Suprapubic skin (tissue), 4 donors: Measurements from ENCODE around the gene TBC1D4. TPM values are rescaled to one million over a fixed set of nuclear protein-coding genes. Genes with fewer than 3 reads are reported as not detected.

Source experiments
- DNase-seq, 2 donors: peaks; one replicate each; pipeline ENCODE4 v3.0.0-alpha.2; 2019; ENCODE audit warnings: low spot score in 2 of 2
- H3K27ac ChIP-seq: fragments of 200-600 bp; sonication (generic); one replicate; pipeline ENCODE4 v1.5.1; 2019
- H3K27me3 ChIP-seq: fragments of 200-600 bp; sonication (generic); one replicate; pipeline ENCODE4 v1.5.1; 2019
- H3K36me3 ChIP-seq: fragments of 200-600 bp; sonication (generic); one replicate; pipeline ENCODE4 v1.5.1; 2019
- H3K4me1 ChIP-seq: fragments of 200-600 bp; sonication (generic); one replicate; pipeline ENCODE4 v1.5.1; 2019
- H3K4me3 ChIP-seq: fragments of 200-600 bp; sonication (generic); one replicate; pipeline ENCODE4 v1.5.1; 2019; ENCODE audit warnings: mild to moderate bottlenecking
- H3K9me3 ChIP-seq: fragments of 200-600 bp; sonication (generic); one replicate; pipeline ENCODE4 v1.5.1; 2019
- CTCF ChIP-seq, 2 donors: fragments of 200-600 bp in 1 of 2; fragments of 450-650 bp in 1 of 2; sonication (generic) in 1 of 2; IDR thresholded peaks; one replicate each; pipeline ENCODE4 v1.5.1; 2016 to 2019; ENCODE audit warnings: antibody characterized with exemption in 2 of 2, mild to moderate bottlenecking in 1 of 2, moderate library complexity in 1 of 2
- EP300 ChIP-seq: sonication (generic); formaldehyde crosslinking; IDR thresholded peaks from one replicate; pipeline ENCODE4 v1.6.1; 2017; ENCODE audit warnings: antibody characterized with exemption
- POLR2A ChIP-seq, 2 donors: fragments of 450-650 bp; IDR thresholded peaks; one replicate each; pipeline ENCODE4 v1.6.1; 2017; ENCODE audit warnings: antibody characterized with exemption in 2 of 2, mild to moderate bottlenecking in 2 of 2, moderate library complexity in 2 of 2
- POLR2AphosphoS5 ChIP-seq, 3 donors: sonication (generic); formaldehyde crosslinking; IDR thresholded peaks; one replicate each; pipeline ENCODE4 v1.6.1; 2017; ENCODE audit warnings: antibody characterized with exemption in 3 of 3
- WGBS: methylation state at CpG from one replicate; pipeline ENCODE4 v1.1.5; 2018; 5-methylcytosine and 5-hydroxymethylcytosine counted together
- total RNA-seq, 4 donors: library from RNA; depleted of rRNA; stranded (reverse); fragments of >200 nt; gene quantifications; one replicate each; pipeline ENCODE4 v1.1.0, GENCODE V29; 2016

Gene TBC1D4
- total RNA-seq, 4 donors from 2014 or later: 54.3 to 110 (median 72.7) TPM

DNA sequence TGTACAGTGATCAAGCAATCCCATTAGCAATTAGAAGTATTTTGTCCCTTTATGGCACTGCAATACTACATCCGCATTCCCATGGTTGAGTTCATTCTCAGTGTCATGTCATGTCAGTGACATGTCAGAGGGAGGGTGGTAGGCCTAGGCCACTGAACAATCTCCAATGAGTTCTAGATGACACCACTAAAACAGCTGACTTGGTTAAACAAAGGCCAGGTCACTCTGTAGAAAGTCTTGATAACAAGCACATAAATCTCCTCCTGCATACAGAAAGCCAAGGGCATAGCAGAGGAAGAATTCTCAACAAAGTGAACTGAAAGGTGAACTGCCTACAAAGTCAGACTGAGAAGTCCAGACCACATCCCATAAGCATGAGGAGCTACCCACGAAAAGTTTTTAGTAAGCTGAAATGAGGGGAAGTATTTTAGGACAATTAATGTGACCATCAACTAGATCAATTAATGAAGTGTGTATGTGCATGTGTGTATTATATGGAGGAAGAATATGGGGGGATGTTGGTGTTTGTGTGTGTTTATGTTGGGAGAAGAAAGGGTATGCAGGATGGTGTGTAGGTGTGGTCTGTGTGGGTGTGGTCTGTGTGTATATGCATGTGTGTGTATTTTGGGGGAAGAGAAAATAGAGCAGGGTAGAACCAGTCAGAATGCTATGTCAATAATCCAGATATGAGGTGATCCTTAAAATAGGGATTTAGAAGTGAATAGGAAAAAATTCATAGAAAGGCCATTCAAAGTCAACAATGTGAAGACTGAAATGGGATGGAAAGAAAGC, 67.7 kb downstream of the TBC1D4 start:
- 91% methylated on average over 2 of the region's 2 CpGs for WGBS
- peaks cover 37% of the 10 kb centered on the region for H3K4me1 ChIP-seq
- no peak overlapping the region for H3K27ac ChIP-seq
- H3K27me3 ChIP-seq: no peaks in the 10 kb centered on the region
- H3K36me3 ChIP-seq: no peaks in the 10 kb centered on the region
- TF ChIP-seq EP300 (no peak), POLR2AphosphoS5 (IDR thresholded peaks at IDR 0.05) (no peak), POLR2A (IDR thresholded peaks at IDR 0.05) (no peak), CTCF (IDR thresholded peaks at IDR 0.05) (no peak)
- no peaks in the 10 kb centered on the region for H3K9me3 ChIP-seq
- DNase-seq: no peak
- no peak overlapping the region for H3K4me3 ChIP-seq

DNA sequence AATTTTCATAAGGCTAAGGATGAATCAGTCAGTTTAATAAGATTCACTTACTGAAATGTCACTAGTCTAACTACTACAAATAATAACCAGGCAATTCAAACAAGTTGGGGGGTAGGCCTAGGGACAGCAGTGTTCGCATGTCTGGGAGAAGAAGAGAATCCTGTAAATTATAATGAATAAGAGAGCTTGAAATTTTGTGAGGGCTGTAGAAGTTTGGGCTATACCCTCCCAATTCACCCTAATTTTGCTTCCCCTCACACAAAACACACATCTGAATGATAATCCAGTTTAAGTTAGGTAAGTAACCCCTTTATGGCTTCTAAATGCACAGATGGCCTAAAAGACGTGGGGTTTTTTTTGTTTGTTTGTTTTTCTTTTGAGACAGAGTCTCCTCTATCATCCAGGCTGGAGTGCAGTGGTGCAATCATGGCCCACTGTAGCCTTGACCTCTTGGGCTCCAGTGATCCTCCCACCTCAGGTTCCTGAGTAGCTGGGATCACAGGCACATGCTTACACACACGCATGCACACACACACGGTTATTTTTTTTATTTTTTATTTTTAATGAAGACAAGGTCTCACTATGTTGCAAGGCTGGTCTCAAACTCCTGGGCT, 69.9 kb downstream of the TBC1D4 start:
- H3K9me3 ChIP-seq: no peaks in the 10 kb centered on the region
- peaks cover 18% of the 10 kb centered on the region for H3K4me1 ChIP-seq
- H3K27me3 ChIP-seq: no peaks in the 10 kb centered on the region
- TF ChIP-seq POLR2AphosphoS5 (IDR thresholded peaks at IDR 0.05): no peak
- TF ChIP-seq CTCF (IDR thresholded peaks at IDR 0.05): no peak
- H3K36me3 ChIP-seq: no peaks in the 10 kb centered on the region
- no peak overlapping the region for H3K27ac ChIP-seq
- no peak overlapping the region for H3K4me3 ChIP-seq
- no peak for DNase-seq
- 86% methylated on average over 4 of the region's 4 CpGs for WGBS

DNA sequence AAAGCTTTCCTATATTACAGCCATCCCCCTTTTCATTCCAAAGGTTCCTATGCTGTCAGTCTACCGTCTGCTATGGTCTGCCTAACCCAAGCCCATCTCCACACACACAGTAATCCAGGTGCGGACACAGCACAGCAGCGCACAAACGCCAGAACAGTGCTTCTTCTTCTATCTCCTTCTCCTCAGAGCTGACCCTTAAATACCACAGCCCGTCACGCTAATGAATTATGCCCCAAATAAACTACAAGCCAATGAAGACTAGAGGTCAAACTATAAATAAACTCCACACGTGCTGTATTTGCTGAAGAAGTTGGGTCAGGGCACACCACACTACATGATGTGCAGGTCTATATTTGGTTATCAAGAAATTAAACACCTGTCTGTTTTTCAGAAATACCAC, 71.8 kb downstream of the TBC1D4 start:
- TF ChIP-seq CTCF (IDR thresholded peaks at IDR 0.05) (no peak), POLR2AphosphoS5 (IDR thresholded peaks at IDR 0.05) (no peak), EP300 (no peak), POLR2A (IDR thresholded peaks at IDR 0.05) (no peak)
- 90% methylated on average over 7 of the region's 7 CpGs for WGBS
- Histone ChIP-seq H3K4me3 (no peak overlapping the region), H3K36me3 (no peaks in the 10 kb centered on the region), H3K9me3 (no peaks in the 10 kb centered on the region), H3K27me3 (no peaks in the 10 kb centered on the region), H3K27ac (no peak overlapping the region), H3K4me1 (peaks cover 8% of the 10 kb centered on the region)
- DNase-seq: no peak

- TF ChIP-seq POLR2AphosphoS5 (IDR thresholded peaks at IDR 0.05) (no peak), EP300 (no peak), POLR2A (IDR thresholded peaks at IDR 0.05) (no peak), CTCF (IDR thresholded peaks at IDR 0.05) (no peak)
- DNase-seq: no peak
- H3K27me3 ChIP-seq: no peaks in the 10 kb centered on the region
- no peaks in the 10 kb centered on the region for H3K36me3 ChIP-seq
- H3K27ac ChIP-seq: no peak overlapping the region
- H3K4me3 ChIP-seq: no peak overlapping the region
- WGBS: 96% methylated on average over 5 of the region's 5 CpGs
- H3K4me1 ChIP-seq: peaks cover 8% of the 10 kb centered on the region
- H3K9me3 ChIP-seq: no peaks in the 10 kb centered on the region
Measured at GRCh38 chr13:75407998-75408397, 74.0 kb downstream of the TBC1D4 start.

DNA sequence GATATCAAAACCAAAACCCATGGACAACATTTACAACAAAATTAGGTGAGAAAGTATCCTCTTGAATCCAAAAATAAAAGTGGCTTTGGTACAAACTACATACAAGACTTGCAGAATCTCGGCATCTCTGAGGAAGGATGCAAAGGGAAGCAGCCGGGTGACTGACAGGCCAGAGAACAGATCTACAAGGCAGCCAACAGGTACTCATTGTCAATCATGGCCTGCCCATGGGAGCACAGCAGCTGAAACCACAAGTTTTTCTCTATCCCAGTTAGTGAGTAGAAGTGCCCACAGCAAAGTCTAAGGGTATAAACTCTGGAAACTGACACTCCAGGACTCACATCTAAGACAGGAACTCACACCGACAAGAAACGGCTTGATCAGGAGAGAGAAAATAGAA, 74.5 kb downstream of the TBC1D4 start:
- Histone ChIP-seq H3K36me3 (no peaks in the 10 kb centered on the region), H3K27me3 (no peaks in the 10 kb centered on the region), H3K9me3 (no peaks in the 10 kb centered on the region), H3K4me1 (peaks cover 8% of the 10 kb centered on the region), H3K4me3 (no peak overlapping the region), H3K27ac (no peak overlapping the region)
- WGBS: 95% methylated on average over 4 of the region's 4 CpGs
- DNase-seq: no peak
- no peak for TF ChIP-seq CTCF (IDR thresholded peaks at IDR 0.05)
